HepG2 (cell line): ENCODE measurements around the gene TPST1. TPM values are rescaled to one million over a fixed set of nuclear protein-coding genes. Genes with fewer than 3 reads are reported as not detected.
A peak's percentile ranks its signal among the peaks of the same experiment; 100 is the strongest.

Experiments used
- ATAC-seq: fragments of 200-7000 bp; cut with Tn5 transposase; 3 replicates; pipeline ENCODE4 v1.9.1; 2020; ENCODE audit warnings: mild to moderate bottlenecking, moderate library complexity
- BruUV-seq: library from RNA; stranded (reverse); fragments of 400-500 nt; replicated peaks from 2 replicates; lab custom pipeline; 2021; lab: Mats Ljungman, UMichigan
- CTCF ChIA-PET: fragments of 300-600 bp; formaldehyde crosslinking; extraction: SDS; loops from one replicate; lab custom pipeline; 2021; ENCODE audit warnings: low total read pairs, inconsistent platforms, low intra/inter-chr PET ratio; lab: Yijun Ruan, JAX
- POLR2A ChIA-PET: fragments of 350-600 bp; sonication (Branson Sonifier 250); formaldehyde crosslinking; loops from one replicate; lab custom pipeline; 2020; ENCODE audit warnings: antibody characterized with exemption, inconsistent platforms; lab: Yijun Ruan, JAX
- DNase-seq: peaks from one replicate; pipeline ENCODE4 v3.0.0-alpha.2; 2015; ENCODE audit warnings: low spot score
- FAIRE-seq: peaks from 3 replicates; lab custom pipeline; 2011; peaks lifted over from hg19 to GRCh38; lab: Jason Lieb, UNC
- H2AFZ ChIP-seq: one replicate; pipeline ENCODE4 v1.6.1; 2011; ENCODE audit warnings: low read length, inconsistent platforms
- H3K27ac ChIP-seq: fragments of 300-600 bp; 3 replicates; pipeline ENCODE4 v1.8.0; 2011; ENCODE audit warnings: mixed run types, mild to moderate bottlenecking, mixed read lengths, low read length, inconsistent platforms; ENCODE audit not compliant: insufficient read depth; ENCODE audit errors: extremely low read length
- H3K27me3 ChIP-seq, 2 experiments: fragments of 200-600 bp in 1 of 2; 2 replicates in 1 of 2; 3 replicates in 1 of 2; pipeline versions ENCODE4 v1.6.0 to v1.8.0; 2011; ENCODE audit warnings: low read length in 2 of 2, mild to moderate bottlenecking in 2 of 2, moderate library complexity in 2 of 2, inconsistent platforms in 1 of 2; ENCODE audit not compliant: insufficient read depth in 2 of 2, control insufficient read depth in 1 of 2
- H3K36me3 ChIP-seq, 2 experiments: fragments of 200-600 bp in 1 of 2; replicated peaks in 1 of 2; 2 replicates in 1 of 2; 3 replicates in 1 of 2; pipeline versions ENCODE4 v1.5.1 to v1.8.0; 2011; ENCODE audit warnings: low read length in 2 of 2, inconsistent platforms in 1 of 2; ENCODE audit not compliant: insufficient read depth in 2 of 2, control insufficient read depth in 1 of 2
- H3K4me1 ChIP-seq: 2 replicates; pipeline ENCODE4 v1.5.1; 2012; ENCODE audit warnings: low read length, inconsistent platforms; ENCODE audit not compliant: insufficient read depth
- H3K4me2 ChIP-seq: 2 replicates; pipeline ENCODE4 v1.6.0; 2011; ENCODE audit warnings: low read depth, low read length, inconsistent platforms
- H3K4me3 ChIP-seq, 3 experiments: fragments of 200-600 bp in 1 of 3; sonication (generic), shearing (Covaris generic) in 1 of 3; replicated peaks in 1 of 3; 2 replicates each; pipeline ENCODE4 v1.5.1; 2011 to 2016; ENCODE audit warnings: low read length in 3 of 3, inconsistent platforms in 2 of 3, low read depth in 2 of 3, mild to moderate bottlenecking in 2 of 3, control low read depth in 1 of 3, mixed read lengths in 1 of 3; ENCODE audit not compliant: insufficient read depth in 1 of 3
- H3K79me2 ChIP-seq: one replicate; pipeline ENCODE4 v1.6.1; 2011; ENCODE audit warnings: low read length, inconsistent platforms; ENCODE audit not compliant: insufficient read depth
- H3K9ac ChIP-seq: 2 replicates; pipeline ENCODE4 v1.6.0; 2011; ENCODE audit warnings: mild to moderate bottlenecking, low read depth, low read length, inconsistent platforms; ENCODE audit not compliant: insufficient read depth
- H3K9me3 ChIP-seq: 2 replicates; pipeline ENCODE4 v1.5.1; 2012; ENCODE audit warnings: mild to moderate bottlenecking, low read length
- H4K20me1 ChIP-seq: 2 replicates; pipeline ENCODE4 v1.6.0; 2011; ENCODE audit warnings: inconsistent platforms, mild to moderate bottlenecking, low read length, moderate library complexity; ENCODE audit not compliant: insufficient read depth
- ARID5B ChIP-seq: IDR thresholded peaks from 2 replicates; pipeline ENCODE4 v1.4.0; 2020; ENCODE audit warnings: mild to moderate bottlenecking, missing genetic modification reagents
- CBX2 ChIP-seq, 2 experiments: fragments of 200-600 bp in 1 of 2; sonication (generic); formaldehyde crosslinking in 1 of 2; IDR thresholded peaks; 2 replicates each; pipeline versions ENCODE4 v1.7.0 to v1.8.1; 2018 to 2022; ENCODE audit warnings: low read depth in 2 of 2, low read length in 1 of 2, mild to moderate bottlenecking in 1 of 2, missing genetic modification reagents in 1 of 2
- ZNF121 ChIP-seq: sonication (generic); formaldehyde crosslinking; IDR thresholded peaks from 2 replicates; pipeline ENCODE4 v1.5.0; 2020; ENCODE audit warnings: mild to moderate bottlenecking, missing genetic modification reagents
- ZNF34 ChIP-seq: sonication (generic); formaldehyde crosslinking; IDR thresholded peaks from 2 replicates; pipeline ENCODE4 v1.4.0; 2020; ENCODE audit warnings: mild to moderate bottlenecking, missing genetic modification reagents, borderline replicate concordance
- ZNF468 ChIP-seq: sonication (generic); formaldehyde crosslinking; IDR thresholded peaks from 2 replicates; pipeline ENCODE4 v1.8.0; 2022; ENCODE audit warnings: mild to moderate bottlenecking, moderate library complexity, missing genetic modification reagents
- ZNF552 ChIP-seq: sonication (generic); formaldehyde crosslinking; IDR thresholded peaks from 2 replicates; pipeline ENCODE4 v1.9.0; 2022; ENCODE audit warnings: missing genetic modification reagents, mild to moderate bottlenecking, borderline replicate concordance
- WGBS: methylation state at CpG from one replicate; pipeline ENCODE4 v1.1.6; 2017; ENCODE audit warnings: low lambda C conversion rate; 5-methylcytosine and 5-hydroxymethylcytosine counted together
- in situ Hi-C: cut with HindIII; loops from 2 replicates; pipeline ENCODE4 v1.10.0; 2017; ENCODE audit warnings: low pct_unique_long_range_greater_than_20kb; ENCODE audit not compliant: extremely low pct_ligation_motif_present
- intact Hi-C: fragments of 100-400 bp; cut with micrococcal nuclease; formaldehyde crosslinking; loops from one replicate; pipeline ENCODE4 v1.10.0; 2022; ENCODE audit not compliant: unreplicated experiment
- polyA plus RNA-seq, 8 experiments: library from polyadenylated mRNA; depleted of rRNA in 3 of 8; stranded (reverse) in 7 of 8; unstranded in 1 of 8; fragments of >200 nt; fragmentation: Illumina TruSeq in 4 of 8; extraction: Trizol in 4 of 8; gene quantifications; 2 replicates each; pipeline versions ENCODE4 v1.2.1 to v1.2.3, GENCODE V29; 2011 to 2016; ENCODE audit warnings: low read depth in 4 of 8, missing spikeins in 1 of 8, mixed read lengths in 1 of 8; ENCODE audit not compliant: insufficient read depth in 1 of 8
- total RNA-seq, 5 experiments: library from RNA; depleted of rRNA; stranded (reverse); fragments of >200 nt; fragmentation: Illumina TruSeq; extraction: Trizol; gene quantifications; 2 replicates each; pipeline ENCODE4 v1.2.3, GENCODE V29; 2016; ENCODE audit warnings: low read depth in 1 of 5

Gene TPST1
- total and polyA plus RNA-seq, 2 of the 13 experiments (the other 11 are each of a cell fraction or from before 2014, with no cell fraction given): 24.3 to 34.1 TPM

DNA sequence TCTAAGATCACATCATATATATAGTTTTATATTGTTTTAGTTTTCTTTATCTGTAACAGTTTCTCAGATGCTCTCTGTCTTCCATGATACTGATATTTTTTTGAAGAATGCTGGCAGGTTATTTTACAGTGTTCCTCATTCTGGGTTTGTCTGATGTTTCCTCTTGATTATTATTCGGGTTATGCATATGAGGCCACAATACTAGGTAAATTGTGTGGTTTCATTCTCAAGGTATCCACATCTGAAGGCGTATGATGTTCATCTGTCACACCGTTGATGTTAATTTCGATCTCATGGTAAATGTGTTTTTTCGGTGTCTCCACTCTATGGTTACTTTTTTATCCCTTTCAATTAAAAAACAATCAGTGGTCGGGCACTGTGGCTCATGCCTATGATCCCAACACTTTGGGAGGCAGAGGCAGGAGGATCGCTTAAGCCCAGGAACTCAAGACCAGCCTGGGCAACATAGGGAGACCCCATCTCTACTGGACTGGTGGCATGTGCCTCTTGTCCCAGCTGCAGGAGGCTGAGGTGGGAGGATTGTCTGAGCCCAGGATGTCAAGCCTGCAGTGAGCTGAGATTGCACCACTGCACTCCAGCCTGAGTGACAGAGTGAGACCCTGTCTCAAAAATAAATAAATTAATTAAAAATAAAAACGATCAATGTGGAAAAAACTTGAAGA, 108.9 kb downstream of the TPST1 start:
- BruUV-seq: no TSS peak
- intact Hi-C loops: no loop called here
- FAIRE-seq: no peak

More for the DNA sequence above, 108.9 kb downstream of the TPST1 start:
- no peak overlapping the region for H3K4me3 ChIP-seq
- no peaks in the 10 kb centered on the region for H3K9me3 ChIP-seq
- H4K20me1 ChIP-seq: no peaks in the 10 kb centered on the region
- no peaks in the 10 kb centered on the region for H3K79me2 ChIP-seq
- no peak overlapping the region for H2AFZ ChIP-seq
- H3K27me3 ChIP-seq: no peaks in the 10 kb centered on the region
- H3K36me3 ChIP-seq: no peaks in the 10 kb centered on the region
- WGBS: 97% methylated on average over 8 of the region's 8 CpGs
- ChIA-PET CTCF (no interaction called here), POLR2A (no interaction called here)
- no peak overlapping the region for H3K9ac ChIP-seq
- peaks cover 36% of the 10 kb centered on the region for H3K4me1 ChIP-seq
- in situ Hi-C loops: no loop called here
- H3K4me2 ChIP-seq: no peak overlapping the region
- no peak for ATAC-seq
- DNase-seq: no peak
- TF ChIP-seq ZNF121 (0 out of 2 replicates have a peak, but pooled peaks have one; percentile 14), ZNF552 (no peak), ZNF34 (no peak), ZNF468 (CRISPR knock-in tag) (no peak), CBX2 (IDR thresholded peaks at IDR 0.05; ENCODE audit: low read depth, low read length) (no peak), CBX2 (CRISPR knock-in tag; IDR thresholded peaks at IDR 0.05; ENCODE audit: low read depth) (no peak), ARID5B (CRISPR knock-in tag) (no peak)
- no peak overlapping the region for H3K27ac ChIP-seq
